ENCODE measurements around the gene XPR1. TPM values are rescaled to one million over a fixed set of nuclear protein-coding genes. Genes with fewer than 3 reads are reported as not detected.

The XPR1 gene
- total and polyA plus RNA-seq, 2 of the 8 experiments (the other 6 are each of a cell fraction or from before 2014, with no cell fraction given), result 28.6 to 43.9 TPM

GRCh38 chr1:180751921-180752320 is 120.1 kb downstream of the XPR1 start:
- Histone ChIP-seq H3K9ac (replicated peaks in 1 of 4; ENCODE audit: extremely low read depth in 1 of 4, low read depth in 3 of 4, low read length in 3 of 4) (no peak overlapping the region), H3K4ac (replicated peaks; ENCODE audit: insufficient read length, low read depth, low read length) (no peak overlapping the region), H4K20me1 (replicated peaks in 1 of 2; ENCODE audit: control insufficient read depth in 1 of 2, insufficient read depth in 2 of 2, low read length in 2 of 2) (no peaks in the 10 kb centered on the region), H2BK12ac (ENCODE audit: low read depth, low read length) (no peak overlapping the region), H4K5ac (ENCODE audit: insufficient read length, low read depth, low read length) (no peak overlapping the region), H2BK15ac (ENCODE audit: low read length) (no peak overlapping the region), H3K27me3 (replicated peaks in 1 of 4; ENCODE audit: control insufficient read depth in 3 of 4, extremely low read depth in 1 of 4, insufficient read depth in 3 of 4, low read length in 3 of 4) (no peaks in the 10 kb centered on the region), H3K79me2 (ENCODE audit: control insufficient read depth in 1 of 2, insufficient read depth in 2 of 2, low read length in 2 of 2) (no peaks in the 10 kb centered on the region), H2AK5ac (ENCODE audit: low read depth, low read length) (no peak overlapping the region), H2AFZ (ENCODE audit: low read length) (no peak overlapping the region), H2BK120ac (replicated peaks; ENCODE audit: low read depth, low read length) (no peak overlapping the region), H4K91ac (replicated peaks; ENCODE audit: insufficient read length, low read length) (no peak overlapping the region), H4K8ac (ENCODE audit: extremely low read depth, insufficient read depth, low read length) (no peak overlapping the region), H2BK5ac (ENCODE audit: low read depth, low read length) (no peak overlapping the region), H3K4me1 (replicated peaks in 1 of 4; ENCODE audit: control insufficient read depth in 3 of 4, insufficient read depth in 4 of 4, low read length in 3 of 4) (no peaks in the 10 kb centered on the region; a peak in 2 of 7 replicates), H3K27ac (ENCODE audit: low read depth, low read length) (no peak overlapping the region), H3K36me3 (ENCODE audit: control insufficient read depth in 2 of 4, insufficient read depth in 4 of 4, low read length in 3 of 4) (no peaks in the 10 kb centered on the region), H2BK20ac (ENCODE audit: low read length) (no peak overlapping the region), H3K23ac (ENCODE audit: insufficient read length) (no peak overlapping the region), H3K23me2 (ENCODE audit: low read depth, low read length) (no peaks in the 10 kb centered on the region), H3K56ac (replicated peaks; ENCODE audit: insufficient read length, low read depth, low read length) (no peak overlapping the region), H3K14ac (ENCODE audit: insufficient read length) (no peak overlapping the region), H3K4me2 (ENCODE audit: insufficient read depth in 1 of 2, low read depth in 2 of 2, low read length in 2 of 2) (no peak overlapping the region), H3K4me3 (ENCODE audit: extremely low read depth in 1 of 4, insufficient read depth in 2 of 4, low read depth in 3 of 4, low read length in 4 of 4) (no peak overlapping the region), H3K18ac (ENCODE audit: extremely low read depth, low read length) (no peak overlapping the region), H3K79me1 (ENCODE audit: low read depth, low read length) (no peaks in the 10 kb centered on the region), H3K9me3 (ENCODE audit: insufficient read depth in 2 of 2, low read depth in 1 of 2, low read length in 1 of 2) (no peaks in the 10 kb centered on the region)
- WGBS, 2 experiments (ENCODE audit: extremely low coverage in 1 of 2, insufficient coverage in 1 of 2, insufficient read length in 1 of 2, insufficient replicate concordance in 2 of 2, low coverage in 1 of 2, low lambda C conversion rate in 2 of 2, missing lambda C conversion rate in 1 of 2), result 85% methylated on average over 2 of the region's 2 CpGs; no CpG with 5 or more reads in 1 of the 2 experiments
- POLR2A ChIA-PET (ENCODE audit: partially characterized antibody), result no interaction called here
- DNase-seq (ENCODE audit: low read depth in 1 of 2, low spot score in 2 of 2), result no peak
- CTCF ChIA-PET (ENCODE audit: partially characterized antibody), result interaction anchor here (1.0 kb wide), 1 partner anchor 218 kb away, joined by 3 read pairs; no protein-coding TSS in a partner anchor
- FAIRE-seq, result no peak
- TF ChIP-seq CHD2 (IDR thresholded peaks at IDR 0.05; ENCODE audit: low read length) (no peak), EGR1 (IDR thresholded peaks at IDR 0.05; ENCODE audit: borderline replicate concordance, low read depth, low read length) (no peak), NRF1 (IDR thresholded peaks at IDR 0.05; ENCODE audit: low read depth, low read length) (no peak), SAP30 (IDR thresholded peaks at IDR 0.05; ENCODE audit: insufficient read depth, insufficient replicate concordance, low read length) (no peak), TCF12 (IDR thresholded peaks at IDR 0.05; ENCODE audit: low read depth, low read length) (no peak), CEBPB (IDR thresholded peaks at IDR 0.05; ENCODE audit: low read depth, low read length) (no peak), JUN (IDR thresholded peaks at IDR 0.05; ENCODE audit: low read depth, low read length) (no peak), RFX5 (IDR thresholded peaks at IDR 0.05; ENCODE audit: borderline replicate concordance, low read depth, low read length) (no peak), KDM5A (IDR thresholded peaks at IDR 0.05; ENCODE audit: low read length) (no peak), POLR2A (IDR thresholded peaks at IDR 0.05; ENCODE audit: control extremely low read depth in 1 of 2, low read depth in 2 of 2, low read length in 2 of 2) (no peak), YY1 (IDR thresholded peaks at IDR 0.05; ENCODE audit: low read depth, low read length) (no peak), RAD21 (IDR thresholded peaks at IDR 0.05 in 1 of 2, conservative IDR thresholded peaks at IDR 0.05 in 1 of 2; ENCODE audit: low read depth in 2 of 2, low read length in 2 of 2) (no peak), CREB1 (IDR thresholded peaks at IDR 0.05) (no peak), TAF7 (optimal IDR thresholded peaks at IDR 0.05; ENCODE audit: borderline replicate concordance, low read depth, low read length) (no peak), TAF1 (IDR thresholded peaks at IDR 0.05; ENCODE audit: low read depth, low read length) (no peak), GABPA (IDR thresholded peaks at IDR 0.05; ENCODE audit: borderline replicate concordance, insufficient read depth, low read length) (no peak), BCL11A (IDR thresholded peaks at IDR 0.05; ENCODE audit: low read depth in 2 of 2, low read length in 2 of 2) (no peak)

All from H1 (cell line).